CD4-positive, alpha-beta T cell treated with Interleukin-15 for 4 hours (primary cell): ENCODE results near the gene PDE8B.

ENCODE experiments used
- DNase-seq: peaks from one replicate; pipeline ENCODE4 v3.0.0-alpha.2; 2020; ENCODE audit warnings: low spot score

Gene PDE8B

GRCh38 chr5:77321793-77322394 lies 111.4 kb downstream of the PDE8B start:
- DNase-seq, result no peak

- no peak for DNase-seq
These were observed 111.9 kb downstream of the PDE8B start for GRCh38 chr5:77322406-77322805.

DNA sequence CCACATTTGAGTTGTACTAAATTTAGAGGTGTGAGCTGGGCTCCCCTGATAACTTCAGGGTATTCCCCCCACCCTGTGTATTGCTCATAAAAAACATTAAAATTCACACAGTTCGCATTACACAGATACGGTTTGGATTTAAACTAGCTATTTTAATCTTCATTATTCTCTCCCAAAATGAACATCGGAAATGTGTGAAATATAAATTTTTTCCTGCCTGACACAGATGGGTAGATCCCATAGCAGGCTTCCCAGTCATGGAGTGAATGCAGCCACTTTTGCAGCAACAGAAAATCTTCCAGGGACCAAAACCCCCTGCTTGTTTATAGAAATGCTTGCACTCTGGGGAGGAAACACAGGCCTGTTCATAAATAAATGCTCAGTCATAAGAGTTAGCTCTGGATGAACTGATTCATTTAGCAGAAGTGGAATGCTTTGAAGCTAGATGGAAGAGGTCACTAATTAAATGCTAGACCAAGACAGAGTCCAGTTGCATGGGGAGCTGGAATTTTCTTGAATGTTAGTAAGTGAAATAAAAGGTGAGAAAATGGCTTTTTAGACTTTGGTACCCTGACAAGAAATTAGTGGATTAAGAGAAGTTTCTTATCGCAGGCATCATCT lies 115.6 kb downstream of the PDE8B start:
- DNase-seq, result no peak

DNA sequence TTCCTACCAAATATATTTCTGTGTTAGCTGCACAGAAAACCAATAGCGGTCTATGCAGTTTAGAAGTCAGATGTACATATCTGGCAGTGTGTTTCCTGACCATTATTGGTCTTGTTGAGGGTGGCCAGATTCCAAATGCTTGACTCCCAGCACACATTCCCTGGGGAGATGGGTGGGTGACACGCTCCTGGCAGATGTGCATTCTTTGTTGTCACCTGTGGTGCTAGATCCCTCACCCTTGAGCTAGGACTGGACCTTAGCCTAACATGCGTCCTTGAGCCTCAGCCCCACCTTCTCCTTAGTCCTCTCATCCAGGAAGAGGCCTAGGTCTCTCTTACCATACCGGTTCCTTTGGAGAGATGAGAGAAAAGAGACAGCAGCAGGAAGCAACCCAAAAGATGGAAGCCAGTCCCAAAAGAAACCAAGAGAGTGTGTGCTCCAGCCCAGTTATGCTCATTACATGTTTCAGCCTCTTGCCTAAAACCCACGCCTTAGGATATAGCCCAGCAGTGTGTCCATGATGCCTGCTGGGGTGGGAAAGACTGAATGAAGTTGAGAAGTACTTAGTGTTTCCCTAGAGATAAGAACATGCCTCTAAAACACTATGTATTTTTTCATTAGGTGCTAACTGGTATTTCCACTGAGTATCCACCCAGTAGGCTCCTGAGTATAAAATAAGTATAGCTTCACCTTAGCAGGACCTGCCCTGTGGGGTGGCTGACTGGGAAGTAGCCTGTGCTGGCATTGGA lies 116.7 kb downstream of the PDE8B start:
- no peak for DNase-seq

DNA sequence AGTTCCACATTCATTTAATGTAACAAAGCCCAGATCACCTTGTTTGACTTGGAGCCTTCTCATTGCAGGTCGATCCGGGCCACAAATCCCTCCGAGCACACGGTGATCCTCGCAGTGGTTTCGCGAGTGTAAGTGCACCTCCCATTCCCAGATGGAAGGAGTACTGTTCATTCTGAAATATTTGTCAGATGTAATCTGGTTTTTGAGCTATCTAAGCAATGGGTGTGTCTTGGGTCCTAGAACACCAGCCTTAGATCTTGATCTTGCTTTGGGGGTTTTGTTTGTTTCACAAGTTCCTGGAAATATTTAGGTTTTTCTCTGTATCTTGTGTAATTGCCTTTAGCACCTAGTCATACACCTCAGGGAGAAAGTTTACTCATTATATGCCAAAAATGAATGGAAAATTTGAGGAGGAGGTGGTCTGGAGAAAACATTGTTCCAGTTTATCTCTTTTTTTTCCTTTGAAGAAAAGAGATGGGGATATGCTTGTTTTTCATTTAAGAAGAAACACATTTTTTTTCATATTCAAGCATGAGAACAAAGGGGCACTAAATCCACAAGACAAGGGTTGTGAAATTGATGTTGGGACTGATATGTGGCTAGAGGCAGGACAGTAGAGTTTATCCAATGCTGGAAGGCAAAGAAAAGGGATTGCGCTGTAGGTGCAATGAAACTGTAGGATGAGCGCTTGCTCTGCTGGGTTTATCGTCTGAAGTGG lies 118.6 kb downstream of the PDE8B start:
- DNase-seq, result no peak

GRCh38 chr5:77329664-77330430 lies 119.4 kb downstream of the PDE8B start:
- no peak for DNase-seq

- no peak for DNase-seq
These were observed 122.6 kb downstream of the PDE8B start for GRCh38 chr5:77333036-77333435.

GRCh38 chr5:77333451-77334123 lies 123.1 kb downstream of the PDE8B start:
- no peak for DNase-seq

DNA sequence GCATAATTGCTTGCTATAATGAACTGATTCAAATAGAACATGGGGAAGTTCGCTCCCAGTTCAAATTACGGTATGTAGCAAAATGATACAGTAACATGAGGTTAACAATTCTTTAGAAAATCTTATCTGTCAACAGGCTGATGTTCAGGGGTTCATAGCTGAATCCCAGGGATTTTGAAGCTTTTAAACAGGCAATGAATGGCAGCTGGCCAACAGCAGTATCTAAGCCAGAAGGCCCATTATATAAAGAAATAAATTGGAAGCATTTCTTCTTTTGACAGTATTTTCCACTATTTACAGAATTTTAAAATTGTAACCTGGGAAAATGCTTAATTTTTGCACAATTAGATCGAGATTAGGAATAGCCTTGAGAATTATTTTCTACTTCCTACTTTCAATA lies 126.8 kb downstream of the PDE8B start:
- DNase-seq, result no peak

GRCh38 chr5:77337686-77338085 lies 127.2 kb downstream of the PDE8B start:
- no peak for DNase-seq

DNA sequence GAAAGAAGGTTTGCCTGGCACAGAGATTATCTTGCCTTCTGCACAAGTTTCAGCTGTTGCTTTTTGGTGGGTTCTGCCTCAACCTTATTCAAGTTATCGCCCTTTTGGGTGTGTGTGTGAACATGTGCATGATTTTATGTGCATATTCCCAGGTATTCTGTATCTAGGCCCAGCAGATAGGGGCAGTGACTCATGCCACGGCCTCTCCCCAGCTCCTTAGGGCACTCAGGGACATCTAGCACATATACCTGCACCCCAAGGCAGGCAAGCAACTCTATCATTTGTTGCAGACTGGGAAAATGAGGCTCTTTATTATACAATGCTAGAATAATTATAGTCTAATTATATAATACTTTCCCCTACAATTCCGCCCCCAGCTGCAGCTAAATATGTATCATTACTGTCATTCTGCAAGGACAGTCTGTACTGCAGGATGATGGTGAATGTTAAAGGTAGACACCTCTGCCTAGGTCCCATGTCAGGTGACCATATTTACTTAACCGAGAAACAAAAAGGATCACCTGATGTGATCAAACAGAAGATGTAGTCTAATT lies 128.9 kb downstream of the PDE8B start:
- DNase-seq, result no peak

GRCh38 chr5:77343165-77343564 lies 132.7 kb downstream of the PDE8B start:
- DNase-seq, result no peak

DNA sequence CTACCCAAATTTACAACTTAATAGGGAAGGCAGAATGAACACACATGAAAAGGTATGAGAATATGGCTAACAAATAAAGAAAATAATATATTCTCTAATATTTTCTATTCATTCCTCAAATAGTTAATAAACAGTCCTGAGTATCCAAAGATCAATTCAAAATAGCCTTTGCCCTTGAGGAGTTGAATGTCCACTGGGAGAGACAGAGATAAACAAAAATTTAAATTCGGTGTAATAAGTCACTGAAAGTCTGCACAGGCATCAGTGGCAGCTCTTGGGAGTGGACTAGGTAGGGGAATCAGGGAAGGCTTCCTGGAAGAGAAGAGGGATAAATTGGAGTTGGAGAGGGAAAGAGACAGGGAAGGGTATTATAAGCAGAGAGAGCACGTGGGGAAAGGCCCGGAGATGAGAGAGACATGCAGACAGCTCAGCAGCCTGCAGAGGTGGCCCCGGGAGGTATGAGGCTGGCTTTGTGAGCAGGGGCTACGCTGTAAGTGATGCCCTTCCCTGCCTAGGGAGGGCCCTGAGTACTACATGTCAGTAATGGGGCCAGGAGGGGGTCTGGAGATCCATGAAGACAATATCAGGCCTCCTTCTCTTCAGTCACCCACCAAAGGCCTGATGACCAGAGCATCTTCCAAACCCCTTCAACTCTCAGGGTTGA lies 137.1 kb downstream of the PDE8B start:
- DNase-seq, result no peak

GRCh38 chr5:77353251-77353650 lies 142.8 kb downstream of the PDE8B start:
- DNase-seq, result no peak

- no peak for DNase-seq
These were observed 144.0 kb downstream of the PDE8B start for GRCh38 chr5:77354454-77354853.

- no peak for DNase-seq
These were observed 144.6 kb downstream of the PDE8B start for GRCh38 chr5:77355080-77355479.

GRCh38 chr5:77355751-77356150 lies 145.3 kb downstream of the PDE8B start:
- DNase-seq, result no peak

GRCh38 chr5:77356740-77357139 lies 146.3 kb downstream of the PDE8B start:
- no peak for DNase-seq

DNA sequence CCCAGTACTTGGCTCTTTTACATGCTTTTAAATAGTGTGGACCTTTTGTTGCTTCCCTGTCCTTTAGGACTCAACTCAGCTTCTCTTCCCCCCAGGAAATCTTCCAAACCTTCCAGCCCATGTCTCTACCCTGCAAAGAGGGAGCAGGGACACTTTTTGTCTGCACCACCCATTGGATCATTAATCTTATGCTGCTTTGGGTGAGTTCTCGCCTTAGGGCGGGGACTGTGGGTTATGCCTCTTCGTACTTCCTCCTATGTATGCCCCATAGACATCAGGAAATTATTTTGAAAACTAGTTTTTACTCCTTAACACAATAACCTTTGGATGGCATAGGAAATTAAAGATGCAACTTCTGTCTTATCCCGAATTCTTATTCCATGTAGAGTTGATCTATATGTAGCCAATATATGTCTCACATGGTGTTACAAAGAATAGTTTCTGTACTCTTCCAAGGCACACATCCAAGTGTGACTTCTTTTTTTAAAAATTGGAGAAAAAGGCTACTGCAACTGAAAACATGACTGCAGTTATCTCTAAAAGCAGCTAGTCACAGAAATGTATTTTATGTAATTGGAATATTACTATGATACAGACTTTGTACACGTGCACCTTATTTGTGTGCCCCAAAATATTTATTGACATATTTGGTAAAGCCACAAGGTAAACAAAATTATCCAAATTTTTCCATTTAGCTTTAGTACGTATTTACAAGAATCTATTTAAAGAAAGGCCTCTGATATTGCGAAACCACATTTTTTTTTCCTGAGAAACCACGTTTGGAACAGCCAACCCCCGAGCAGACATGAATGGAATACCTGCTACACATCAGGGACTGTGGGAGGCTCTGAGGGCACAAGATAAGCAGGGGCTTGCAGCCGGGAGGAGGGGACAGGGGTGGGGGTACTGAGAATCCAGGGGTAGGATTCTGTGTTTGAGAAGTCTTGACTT lies 148.1 kb downstream of the PDE8B start:
- DNase-seq, result no peak
